Fibroblast of pulmonary artery (primary cell): Measurements from ENCODE around the gene ELAVL4.

Source experiments
- DNase-seq: peaks from one replicate; pipeline ENCODE4 v3.0.0-alpha.2; 2010; ENCODE audit warnings: low read depth
- H3K4me3 ChIP-seq: replicated peaks from 2 replicates; pipeline ENCODE4 v1.5.1; 2011; ENCODE audit warnings: low read depth, mild to moderate bottlenecking, control low read depth, low read length, moderate library complexity
- CTCF ChIP-seq: IDR thresholded peaks from 2 replicates; pipeline ENCODE4 v1.5.1; 2011; ENCODE audit warnings: mild to moderate bottlenecking, control low read depth, low read length, inconsistent platforms; ENCODE audit errors: missing control alignments

The ELAVL4 gene

GRCh38 chr1:50208756-50209155 is 100.0 kb downstream of the ELAVL4 start:
- H3K4me3 ChIP-seq = no peak overlapping the region
- no peak for DNase-seq
- no peak for TF ChIP-seq CTCF

GRCh38 chr1:50209749-50210148 is 101.0 kb downstream of the ELAVL4 start:
- H3K4me3 ChIP-seq = no peak overlapping the region
- TF ChIP-seq CTCF = no peak
- DNase-seq = no peak

GRCh38 chr1:50213505-50213904 is 104.8 kb downstream of the ELAVL4 start:
- no peak for TF ChIP-seq CTCF
- no peak for DNase-seq
- H3K4me3 ChIP-seq = no peak overlapping the region

GRCh38 chr1:50214717-50215116 is 106.0 kb downstream of the ELAVL4 start:
- DNase-seq = no peak
- H3K4me3 ChIP-seq = no peak overlapping the region
- no peak for TF ChIP-seq CTCF

- TF ChIP-seq CTCF = no peak
- H3K4me3 ChIP-seq = no peak overlapping the region
- no peak for DNase-seq
Measured at GRCh38 chr1:50218344-50219120, 109.8 kb downstream of the ELAVL4 start.

GRCh38 chr1:50228871-50229384 is 120.2 kb downstream of the ELAVL4 start:
- H3K4me3 ChIP-seq = no peak overlapping the region
- no peak for TF ChIP-seq CTCF
- no peak for DNase-seq

GRCh38 chr1:50231209-50231608 is 122.5 kb downstream of the ELAVL4 start:
- DNase-seq = no peak
- no peak overlapping the region for H3K4me3 ChIP-seq
- no peak for TF ChIP-seq CTCF
